Prostate gland (tissue), 2 donors: ENCODE measurements around the gene SIRPB1.

Experiments used
- POLR2A ChIP-seq: fragments of 450-650 bp; IDR thresholded peaks from one replicate; pipeline ENCODE4 v1.6.1; 2016; ENCODE audit warnings: antibody characterized with exemption, mild to moderate bottlenecking
- POLR2AphosphoS5 ChIP-seq: sonication (generic); formaldehyde crosslinking; IDR thresholded peaks from one replicate; pipeline ENCODE4 v1.6.1; 2017; ENCODE audit warnings: antibody characterized with exemption
- TF ChIP-seq, protein P1 (sequence below), 4 experiments: fragments of 200-600 bp in 2 of 4; fragments of 450-650 bp in 2 of 4; sonication (generic) in 2 of 4; IDR thresholded peaks; 1 replicate in 3 of 4; 2 replicates in 1 of 4; pipeline ENCODE4 v1.5.1; 2016 to 2019; ENCODE audit warnings: antibody characterized with exemption in 4 of 4, mild to moderate bottlenecking in 2 of 4, moderate library complexity in 2 of 4

DNA sequence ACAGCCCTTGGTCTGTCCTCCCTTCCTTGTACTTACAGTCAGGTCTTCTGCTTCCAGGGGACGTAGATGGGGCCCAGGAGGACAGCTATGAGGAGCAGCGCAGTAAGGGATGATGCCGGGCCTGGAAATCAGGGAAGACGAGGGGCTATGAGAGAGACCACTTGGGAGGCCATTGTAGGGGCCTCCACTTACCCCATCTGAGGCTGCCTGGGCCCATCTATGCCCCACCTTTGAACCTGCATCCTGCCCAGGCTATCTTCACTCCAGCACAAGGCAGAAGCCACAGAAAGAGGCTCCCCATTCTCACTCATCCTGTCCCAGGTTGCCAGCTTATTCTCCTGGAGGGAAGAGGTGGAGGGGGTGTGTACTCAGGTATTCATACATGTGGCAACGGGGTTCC is 10.4 kb upstream of the SIRPB1 start:
- TF ChIP-seq POLR2A: no peak
- TF ChIP-seq, protein P1, sequence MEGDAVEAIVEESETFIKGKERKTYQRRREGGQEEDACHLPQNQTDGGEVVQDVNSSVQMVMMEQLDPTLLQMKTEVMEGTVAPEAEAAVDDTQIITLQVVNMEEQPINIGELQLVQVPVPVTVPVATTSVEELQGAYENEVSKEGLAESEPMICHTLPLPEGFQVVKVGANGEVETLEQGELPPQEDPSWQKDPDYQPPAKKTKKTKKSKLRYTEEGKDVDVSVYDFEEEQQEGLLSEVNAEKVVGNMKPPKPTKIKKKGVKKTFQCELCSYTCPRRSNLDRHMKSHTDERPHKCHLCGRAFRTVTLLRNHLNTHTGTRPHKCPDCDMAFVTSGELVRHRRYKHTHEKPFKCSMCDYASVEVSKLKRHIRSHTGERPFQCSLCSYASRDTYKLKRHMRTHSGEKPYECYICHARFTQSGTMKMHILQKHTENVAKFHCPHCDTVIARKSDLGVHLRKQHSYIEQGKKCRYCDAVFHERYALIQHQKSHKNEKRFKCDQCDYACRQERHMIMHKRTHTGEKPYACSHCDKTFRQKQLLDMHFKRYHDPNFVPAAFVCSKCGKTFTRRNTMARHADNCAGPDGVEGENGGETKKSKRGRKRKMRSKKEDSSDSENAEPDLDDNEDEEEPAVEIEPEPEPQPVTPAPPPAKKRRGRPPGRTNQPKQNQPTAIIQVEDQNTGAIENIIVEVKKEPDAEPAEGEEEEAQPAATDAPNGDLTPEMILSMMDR (IDR thresholded peaks at IDR 0.05): no peak
- TF ChIP-seq POLR2AphosphoS5: no peak
